A673 (cell line): ENCODE measurements around the gene MAST4. TPM values are rescaled to one million over a fixed set of nuclear protein-coding genes. Genes with fewer than 3 reads are reported as not detected.

Experiments
- BruUV-seq: library from RNA; stranded (reverse); fragments of 400-500 nt; replicated peaks from 2 replicates; lab custom pipeline; 2021; lab: Mats Ljungman, UMichigan
- CTCF ChIA-PET: fragments of 300-600 bp; sonication (Branson Sonifier 250); formaldehyde crosslinking; loops from one replicate; lab custom pipeline; 2022; ENCODE audit warnings: antibody characterized with exemption; lab: Charles Lee
- POLR2A ChIA-PET: fragments of 300-600 bp; sonication (Branson Sonifier 250); formaldehyde crosslinking; loops from one replicate; lab custom pipeline; 2022; ENCODE audit warnings: antibody characterized with exemption; ENCODE audit not compliant: low non-redundant PET; lab: Charles Lee
- DNase-seq: peaks from one replicate; pipeline ENCODE4 v3.0.0-alpha.2; 2015; ENCODE audit warnings: low spot score
- H3K27ac ChIP-seq: fragments of 200-600 bp; sonication (generic); 2 replicates; pipeline ENCODE4 v1.5.1; 2016; ENCODE audit warnings: mixed run types, low read depth, mild to moderate bottlenecking, mixed read lengths, antibody characterized with exemption, low read length; ENCODE audit not compliant: poor library complexity, severe bottlenecking
- H3K27me3 ChIP-seq: fragments of 200-600 bp; sonication (generic); replicated peaks from 2 replicates; pipeline ENCODE4 v1.6.1; 2017; ENCODE audit warnings: mixed run types, low read depth, mild to moderate bottlenecking, mixed read lengths, antibody characterized with exemption, low read length; ENCODE audit not compliant: insufficient read depth, poor library complexity
- H3K36me3 ChIP-seq: fragments of 200-600 bp; sonication (generic); 2 replicates; pipeline ENCODE4 v1.6.1; 2016; ENCODE audit warnings: mixed run types, mild to moderate bottlenecking, mixed read lengths, antibody characterized with exemption, low read length; ENCODE audit not compliant: insufficient read depth, poor library complexity, severe bottlenecking
- H3K4me1 ChIP-seq: fragments of 200-600 bp; sonication (generic); 2 replicates; pipeline ENCODE4 v1.6.1; 2017; ENCODE audit warnings: mixed run types, mild to moderate bottlenecking, mixed read lengths, antibody characterized with exemption, low read length; ENCODE audit not compliant: insufficient read depth, poor library complexity, severe bottlenecking
- H3K4me3 ChIP-seq: fragments of 200-600 bp; sonication (generic); 2 replicates; pipeline ENCODE4 v1.5.1; 2016; ENCODE audit warnings: low read depth, mixed run types, mild to moderate bottlenecking, mixed read lengths, low read length; ENCODE audit not compliant: poor library complexity, severe bottlenecking
- H3K9me3 ChIP-seq: fragments of 200-600 bp; sonication (generic); 2 replicates; pipeline ENCODE4 v1.6.1; 2016; ENCODE audit warnings: mixed run types, low read depth, mild to moderate bottlenecking, mixed read lengths, antibody characterized with exemption, low read length; ENCODE audit not compliant: poor library complexity, severe bottlenecking
- EZH2 ChIP-seq: fragments of 200-600 bp; sonication (generic); IDR thresholded peaks from 2 replicates; pipeline ENCODE4 v1.6.1; 2017; ENCODE audit warnings: borderline replicate concordance, low read depth, mild to moderate bottlenecking, mixed read lengths, antibody characterized with exemption, low read length; ENCODE audit not compliant: poor library complexity, severe bottlenecking
- intact Hi-C: fragments of 100-400 bp; cut with micrococcal nuclease; formaldehyde crosslinking; loops from one replicate; pipeline ENCODE4 v1.10.0; 2022; ENCODE audit not compliant: unreplicated experiment
- total RNA-seq: library from RNA; stranded (reverse); gene quantifications from 2 replicates; pipeline ENCODE4 v1.2.3, GENCODE V29; 2021
- TF ChIP-seq, protein P1 (sequence below): fragments of 300-800, 200-600 bp; sonication (generic); conservative IDR thresholded peaks from 2 replicates; pipeline ENCODE4 v1.5.1; 2017; ENCODE audit warnings: low read depth, mild to moderate bottlenecking, antibody characterized with exemption, low read length, moderate library complexity, mixed read lengths

The MAST4 gene
- total RNA-seq, 1 experiment from 2014 or later, result 4.5 TPM

DNA sequence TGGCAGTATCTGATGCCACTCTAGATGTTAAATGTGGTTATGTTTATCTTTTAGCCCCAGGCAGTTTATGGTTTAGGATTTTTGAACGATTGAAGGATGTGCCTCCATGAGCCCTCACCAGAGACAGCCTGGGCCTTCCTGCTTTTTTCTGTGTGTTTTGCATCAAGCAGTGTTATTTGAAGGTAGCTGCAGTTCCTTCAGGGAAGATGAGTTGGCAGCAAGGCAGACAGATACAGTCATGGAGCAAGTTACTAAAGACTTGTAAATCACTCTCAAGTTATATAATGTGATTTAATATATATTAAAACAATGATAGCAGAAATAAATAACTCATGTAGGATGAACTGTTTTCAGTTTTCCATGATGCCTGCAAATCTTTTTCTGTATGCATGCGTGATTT, 395.6 kb downstream of the MAST4 start:
- TF ChIP-seq, protein P1, sequence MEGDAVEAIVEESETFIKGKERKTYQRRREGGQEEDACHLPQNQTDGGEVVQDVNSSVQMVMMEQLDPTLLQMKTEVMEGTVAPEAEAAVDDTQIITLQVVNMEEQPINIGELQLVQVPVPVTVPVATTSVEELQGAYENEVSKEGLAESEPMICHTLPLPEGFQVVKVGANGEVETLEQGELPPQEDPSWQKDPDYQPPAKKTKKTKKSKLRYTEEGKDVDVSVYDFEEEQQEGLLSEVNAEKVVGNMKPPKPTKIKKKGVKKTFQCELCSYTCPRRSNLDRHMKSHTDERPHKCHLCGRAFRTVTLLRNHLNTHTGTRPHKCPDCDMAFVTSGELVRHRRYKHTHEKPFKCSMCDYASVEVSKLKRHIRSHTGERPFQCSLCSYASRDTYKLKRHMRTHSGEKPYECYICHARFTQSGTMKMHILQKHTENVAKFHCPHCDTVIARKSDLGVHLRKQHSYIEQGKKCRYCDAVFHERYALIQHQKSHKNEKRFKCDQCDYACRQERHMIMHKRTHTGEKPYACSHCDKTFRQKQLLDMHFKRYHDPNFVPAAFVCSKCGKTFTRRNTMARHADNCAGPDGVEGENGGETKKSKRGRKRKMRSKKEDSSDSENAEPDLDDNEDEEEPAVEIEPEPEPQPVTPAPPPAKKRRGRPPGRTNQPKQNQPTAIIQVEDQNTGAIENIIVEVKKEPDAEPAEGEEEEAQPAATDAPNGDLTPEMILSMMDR, result no peak
- Histone ChIP-seq H3K4me3 (no peak overlapping the region), H3K36me3 (no peaks in the 10 kb centered on the region), H3K27me3 (no peaks in the 10 kb centered on the region), H3K4me1 (no peaks in the 10 kb centered on the region), H3K27ac (no peak overlapping the region), H3K9me3 (no peaks in the 10 kb centered on the region)
- no TSS peak for BruUV-seq
- intact Hi-C loops, result no loop called here
- POLR2A ChIA-PET, result interaction anchor here (0.5 kb wide), 1 partner anchor 32 kb away, joined by 6 read pairs; no protein-coding TSS in a partner anchor
- CTCF ChIA-PET, result no interaction called here
- no peak for DNase-seq

DNA sequence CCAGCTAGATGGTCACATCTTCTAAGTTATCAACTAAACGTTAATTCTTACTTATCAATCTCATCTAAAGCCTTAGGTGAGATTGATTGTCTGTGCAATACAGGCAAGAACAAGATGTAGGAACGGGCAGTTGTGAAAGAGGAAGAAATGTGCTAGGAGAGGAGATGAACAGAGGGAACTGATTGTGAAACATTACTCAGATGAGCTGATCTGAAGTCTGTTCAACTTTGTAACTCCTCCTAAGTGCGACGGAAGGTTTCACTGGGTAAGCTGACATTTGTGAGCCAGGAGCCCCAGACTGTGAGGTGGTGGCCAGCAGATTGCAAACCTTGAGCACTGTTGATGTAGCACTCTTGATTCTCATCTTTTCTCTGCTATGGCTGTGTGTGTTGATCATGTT, 396.4 kb downstream of the MAST4 start:
- DNase-seq, result no peak
- BruUV-seq, result no TSS peak
- H3K9me3 ChIP-seq, result no peaks in the 10 kb centered on the region
- H3K27ac ChIP-seq, result no peak overlapping the region
- CTCF ChIA-PET, result no interaction called here
- no peaks in the 10 kb centered on the region for H3K36me3 ChIP-seq
- intact Hi-C loops, result no loop called here
- POLR2A ChIA-PET, result interaction anchor here (0.5 kb wide), 1 partner anchor 33 kb away, joined by 6 read pairs; no protein-coding TSS in a partner anchor
- H3K4me1 ChIP-seq, result no peaks in the 10 kb centered on the region
- no peak for TF ChIP-seq EZH2
- TF ChIP-seq, protein P1, result no peak
- H3K27me3 ChIP-seq, result no peaks in the 10 kb centered on the region
- H3K4me3 ChIP-seq, result no peak overlapping the region

DNA sequence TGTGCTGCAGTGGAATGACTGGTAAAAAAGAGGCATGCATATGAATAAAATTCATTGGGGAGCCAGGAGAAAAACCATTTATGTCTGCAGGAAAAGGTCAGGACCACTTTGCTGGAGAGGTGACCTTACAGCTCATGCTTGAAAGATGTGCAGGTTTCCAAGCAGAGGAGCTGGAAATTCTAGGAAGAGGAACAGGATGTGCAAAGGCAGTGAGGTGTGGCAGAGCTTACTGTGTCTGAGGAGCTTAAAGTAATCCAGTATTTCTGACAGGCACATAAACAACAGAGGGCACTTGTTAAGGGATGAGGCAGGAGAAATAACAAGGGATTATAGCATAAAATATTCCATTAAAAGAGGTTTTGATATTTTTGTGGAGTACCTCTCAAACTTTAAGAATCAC, 397.3 kb downstream of the MAST4 start:
- CTCF ChIA-PET, result no interaction called here
- POLR2A ChIA-PET, result no interaction called here
- intact Hi-C loops, result no loop called here
- H3K27ac ChIP-seq, result no peak overlapping the region
- H3K27me3 ChIP-seq, result no peaks in the 10 kb centered on the region
- H3K4me3 ChIP-seq, result no peak overlapping the region
- no peaks in the 10 kb centered on the region for H3K4me1 ChIP-seq
- TF ChIP-seq, protein P1, result no peak
- no peak for TF ChIP-seq EZH2
- DNase-seq, result no peak
- H3K36me3 ChIP-seq, result no peaks in the 10 kb centered on the region
- H3K9me3 ChIP-seq, result no peaks in the 10 kb centered on the region
- no TSS peak for BruUV-seq
